HepG2 (cell line): ENCODE data around the gene SPIB. TPM values are rescaled to one million over a fixed set of nuclear protein-coding genes. Genes with fewer than 3 reads are reported as not detected.

Source experiments
- ATAC-seq: fragments of 200-7000 bp; cut with Tn5 transposase; 3 replicates; pipeline ENCODE4 v1.9.1; 2020; ENCODE audit warnings: mild to moderate bottlenecking, moderate library complexity
- BruUV-seq: library from RNA; stranded (reverse); fragments of 400-500 nt; replicated peaks from 2 replicates; lab custom pipeline; 2021; lab: Mats Ljungman, UMichigan
- CTCF ChIA-PET: fragments of 300-600 bp; formaldehyde crosslinking; extraction: SDS; loops from one replicate; lab custom pipeline; 2021; ENCODE audit warnings: low total read pairs, inconsistent platforms, low intra/inter-chr PET ratio; lab: Yijun Ruan, JAX
- POLR2A ChIA-PET: fragments of 350-600 bp; sonication (Branson Sonifier 250); formaldehyde crosslinking; loops from one replicate; lab custom pipeline; 2020; ENCODE audit warnings: antibody characterized with exemption, inconsistent platforms; lab: Yijun Ruan, JAX
- DNase-seq: peaks from one replicate; pipeline ENCODE4 v3.0.0-alpha.2; 2015; ENCODE audit warnings: low spot score
- FAIRE-seq: peaks from 3 replicates; lab custom pipeline; 2011; peaks lifted over from hg19 to GRCh38; lab: Jason Lieb, UNC
- H2AFZ ChIP-seq: one replicate; pipeline ENCODE4 v1.6.1; 2011; ENCODE audit warnings: low read length, inconsistent platforms
- H3K27ac ChIP-seq: fragments of 300-600 bp; 3 replicates; pipeline ENCODE4 v1.8.0; 2011; ENCODE audit warnings: mixed run types, mild to moderate bottlenecking, mixed read lengths, low read length, inconsistent platforms; ENCODE audit not compliant: insufficient read depth; ENCODE audit errors: extremely low read length
- H3K27me3 ChIP-seq, 2 experiments: fragments of 200-600 bp in 1 of 2; 2 replicates in 1 of 2; 3 replicates in 1 of 2; pipeline versions ENCODE4 v1.6.0 to v1.8.0; 2011; ENCODE audit warnings: low read length in 2 of 2, mild to moderate bottlenecking in 2 of 2, moderate library complexity in 2 of 2, inconsistent platforms in 1 of 2; ENCODE audit not compliant: insufficient read depth in 2 of 2, control insufficient read depth in 1 of 2
- H3K36me3 ChIP-seq, 2 experiments: fragments of 200-600 bp in 1 of 2; replicated peaks in 1 of 2; 2 replicates in 1 of 2; 3 replicates in 1 of 2; pipeline versions ENCODE4 v1.5.1 to v1.8.0; 2011; ENCODE audit warnings: low read length in 2 of 2, inconsistent platforms in 1 of 2; ENCODE audit not compliant: insufficient read depth in 2 of 2, control insufficient read depth in 1 of 2
- H3K4me1 ChIP-seq: 2 replicates; pipeline ENCODE4 v1.5.1; 2012; ENCODE audit warnings: low read length, inconsistent platforms; ENCODE audit not compliant: insufficient read depth
- H3K4me2 ChIP-seq: 2 replicates; pipeline ENCODE4 v1.6.0; 2011; ENCODE audit warnings: low read depth, low read length, inconsistent platforms
- H3K4me3 ChIP-seq, 3 experiments: fragments of 200-600 bp in 1 of 3; sonication (generic), shearing (Covaris generic) in 1 of 3; replicated peaks in 1 of 3; 2 replicates each; pipeline ENCODE4 v1.5.1; 2011 to 2016; ENCODE audit warnings: low read length in 3 of 3, inconsistent platforms in 2 of 3, low read depth in 2 of 3, mild to moderate bottlenecking in 2 of 3, control low read depth in 1 of 3, mixed read lengths in 1 of 3; ENCODE audit not compliant: insufficient read depth in 1 of 3
- H3K79me2 ChIP-seq: one replicate; pipeline ENCODE4 v1.6.1; 2011; ENCODE audit warnings: low read length, inconsistent platforms; ENCODE audit not compliant: insufficient read depth
- H3K9ac ChIP-seq: 2 replicates; pipeline ENCODE4 v1.6.0; 2011; ENCODE audit warnings: mild to moderate bottlenecking, low read depth, low read length, inconsistent platforms; ENCODE audit not compliant: insufficient read depth
- H3K9me3 ChIP-seq: 2 replicates; pipeline ENCODE4 v1.5.1; 2012; ENCODE audit warnings: mild to moderate bottlenecking, low read length
- H4K20me1 ChIP-seq: 2 replicates; pipeline ENCODE4 v1.6.0; 2011; ENCODE audit warnings: inconsistent platforms, mild to moderate bottlenecking, low read length, moderate library complexity; ENCODE audit not compliant: insufficient read depth
- CHD4 ChIP-seq: fragments of 200-600 bp; sonication (generic); IDR thresholded peaks from 2 replicates; pipeline ENCODE4 v1.7.0; 2017; ENCODE audit warnings: mild to moderate bottlenecking, low read length, borderline replicate concordance
- FOXA3 ChIP-seq: IDR thresholded peaks from 2 replicates; pipeline ENCODE4 v1.6.1; 2016; ENCODE audit warnings: missing genetic modification reagents, missing compliant biosample characterization
- HNF4G ChIP-seq, 2 experiments: sonication (generic) in 1 of 2; formaldehyde crosslinking in 1 of 2; IDR thresholded peaks; 2 replicates each; pipeline versions ENCODE4 v1.4.0 to v1.6.1; 2011 to 2020; ENCODE audit warnings: borderline replicate concordance in 2 of 2, low read depth in 2 of 2, mild to moderate bottlenecking in 2 of 2, low read length in 1 of 2, missing genetic modification reagents in 1 of 2, moderate library complexity in 1 of 2
- HOXA3 ChIP-seq: sonication (generic); formaldehyde crosslinking; IDR thresholded peaks from 2 replicates; pipeline ENCODE4 v1.5.0; 2020; ENCODE audit warnings: missing genetic modification reagents
- HOXA7 ChIP-seq: sonication (generic); formaldehyde crosslinking; IDR thresholded peaks from 2 replicates; pipeline ENCODE4 v1.8.1; 2022; ENCODE audit warnings: mild to moderate bottlenecking, missing genetic modification reagents, moderate library complexity
- ISX ChIP-seq: sonication (generic); formaldehyde crosslinking; conservative IDR thresholded peaks from 2 replicates; pipeline ENCODE4 v1.5.0; 2020; ENCODE audit warnings: missing genetic modification reagents
- KDM1A ChIP-seq: IDR thresholded peaks from 2 replicates; pipeline ENCODE4 v1.6.1; 2016; ENCODE audit warnings: missing compliant biosample characterization
- NR2F6 ChIP-seq, 2 experiments: IDR thresholded peaks; 2 replicates each; pipeline ENCODE4 v1.6.1; 2016; ENCODE audit warnings: antibody characterized with exemption in 1 of 2, mild to moderate bottlenecking in 1 of 2
- PHF8 ChIP-seq: sonication (generic); formaldehyde crosslinking; IDR thresholded peaks from 2 replicates; pipeline ENCODE4 v1.5.0; 2020; ENCODE audit warnings: missing genetic modification reagents
- SAFB2 ChIP-seq: sonication (generic); formaldehyde crosslinking; IDR thresholded peaks from 2 replicates; pipeline ENCODE4 v1.5.1; 2020; ENCODE audit warnings: missing genetic modification reagents, low read depth, mild to moderate bottlenecking, borderline replicate concordance
- ZFP91 ChIP-seq: sonication (generic); formaldehyde crosslinking; IDR thresholded peaks from 2 replicates; pipeline ENCODE4 v1.9.0; 2022; ENCODE audit warnings: missing genetic modification reagents, mild to moderate bottlenecking, borderline replicate concordance
- ZMYM3 ChIP-seq: sonication (generic); formaldehyde crosslinking; IDR thresholded peaks from 2 replicates; pipeline ENCODE4 v1.5.1; 2020; ENCODE audit warnings: mild to moderate bottlenecking, missing genetic modification reagents
- ZNF280B ChIP-seq: sonication (generic); formaldehyde crosslinking; IDR thresholded peaks from 2 replicates; pipeline ENCODE4 v1.5.0; 2020; ENCODE audit warnings: missing genetic modification reagents, mild to moderate bottlenecking, borderline replicate concordance
- WGBS: methylation state at CpG from one replicate; pipeline ENCODE4 v1.1.6; 2017; ENCODE audit warnings: low lambda C conversion rate; 5-methylcytosine and 5-hydroxymethylcytosine counted together
- in situ Hi-C: cut with HindIII; loops from 2 replicates; pipeline ENCODE4 v1.10.0; 2017; ENCODE audit warnings: low pct_unique_long_range_greater_than_20kb; ENCODE audit not compliant: extremely low pct_ligation_motif_present
- intact Hi-C: fragments of 100-400 bp; cut with micrococcal nuclease; formaldehyde crosslinking; loops from one replicate; pipeline ENCODE4 v1.10.0; 2022; ENCODE audit not compliant: unreplicated experiment
- polyA plus RNA-seq, 8 experiments: library from polyadenylated mRNA; depleted of rRNA in 3 of 8; stranded (reverse) in 7 of 8; unstranded in 1 of 8; fragments of >200 nt; fragmentation: Illumina TruSeq in 4 of 8; extraction: Trizol in 4 of 8; gene quantifications; 2 replicates each; pipeline versions ENCODE4 v1.2.1 to v1.2.3, GENCODE V29; 2011 to 2016; ENCODE audit warnings: low read depth in 4 of 8, missing spikeins in 1 of 8, mixed read lengths in 1 of 8; ENCODE audit not compliant: insufficient read depth in 1 of 8
- total RNA-seq, 5 experiments: library from RNA; depleted of rRNA; stranded (reverse); fragments of >200 nt; fragmentation: Illumina TruSeq; extraction: Trizol; gene quantifications; 2 replicates each; pipeline ENCODE4 v1.2.3, GENCODE V29; 2016; ENCODE audit warnings: low read depth in 1 of 5
- TF ChIP-seq, protein P1 (sequence below): IDR thresholded peaks from 2 replicates; pipeline ENCODE4 v1.6.1; 2016
- TF ChIP-seq, protein P2 (sequence below): sonication (generic); formaldehyde crosslinking; IDR thresholded peaks from 2 replicates; pipeline ENCODE4 v1.4.0; 2020; ENCODE audit warnings: mild to moderate bottlenecking, missing genetic modification reagents

Gene SPIB
- total and polyA plus RNA-seq, 2 of the 13 experiments (the other 11 are each of a cell fraction or from before 2014, with no cell fraction given) = 0.04 TPM; not detected in 1

DNA sequence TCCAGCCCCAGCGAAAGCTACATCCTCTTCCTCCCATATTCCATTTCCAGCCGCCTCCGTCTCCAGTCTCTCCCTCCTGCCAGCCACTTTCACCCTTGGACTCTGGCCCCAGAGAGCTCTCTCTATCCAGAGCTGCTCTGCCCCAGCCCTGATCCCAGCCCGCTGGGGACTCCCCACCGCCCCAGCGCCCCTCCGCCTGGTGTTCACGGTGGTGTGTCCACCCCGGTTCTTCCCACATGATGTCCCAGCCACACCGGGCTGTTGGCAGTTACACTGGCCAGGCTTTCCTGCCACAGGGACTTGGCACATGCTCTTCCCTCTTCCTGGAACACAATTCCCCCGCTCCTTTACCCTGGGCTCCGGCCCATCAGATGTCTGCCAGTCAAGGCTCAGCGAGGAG is 46.3 kb downstream of the SPIB start:
- no peaks in the 10 kb centered on the region for H3K9me3 ChIP-seq
- peak overlapping the region in 2 of 3 experiments; percentile 32 to 66; a peak in 4 of 6 replicates for H3K4me3 ChIP-seq
- POLR2A ChIA-PET = interaction anchor here (1.3 to 1.6 kb wide), 2 partner anchors 81 to 96 kb away, joined by 5 to 8 read pairs; partner anchors contain the start of gene POLD1
- no peaks in the 10 kb centered on the region for H3K27me3 ChIP-seq
- no peaks in the 10 kb centered on the region for H4K20me1 ChIP-seq
- 5% methylated on average over 13 of the region's 13 CpGs for WGBS
- H3K9ac ChIP-seq = peak overlapping the region; percentile 48; the same call in 1 of the 2 replicates
- H3K79me2 ChIP-seq = no peaks in the 10 kb centered on the region
- BruUV-seq = no TSS peak
- peaks cover 52% of the 10 kb centered on the region for H3K4me1 ChIP-seq
- intact Hi-C loops = no loop called here
- DNase-seq (peak; percentile 15), ATAC-seq (peak; percentile 56), FAIRE-seq (no peak)
- no peak overlapping the region for H2AFZ ChIP-seq
- in situ Hi-C loops = loop anchor here (10.0 kb wide), 1 partner anchor 90 kb away; the partner anchor contains the start of gene NR1H2
- H3K27ac ChIP-seq = no peak overlapping the region
- CTCF ChIA-PET = interaction anchor here (1.5 to 1.9 kb wide), 2 partner anchors 14 to 96 kb away, joined by 3 to 5 read pairs; no protein-coding TSS in a partner anchor
- peak overlapping the region; percentile 77 for H3K4me2 ChIP-seq
- H3K36me3 ChIP-seq = no peaks in the 10 kb centered on the region
- TF ChIP-seq SAFB2 (CRISPR knock-in tag) (no peak), ZNF280B (CRISPR knock-in tag) (peak; percentile 50; the same call in 1 of the 2 replicates), NR2F6 (IDR thresholded peaks at IDR 0.05) (0 out of 2 replicates have a peak, but pooled peaks have one; percentile 27), NR2F6 (CRISPR knock-in tag; IDR thresholded peaks at IDR 0.05) (no peak), PHF8 (CRISPR knock-in tag) (0 out of 2 replicates have a peak, but pooled peaks have one; percentile 31), KDM1A (0 out of 2 replicates have a peak, but pooled peaks have one; percentile 55), HOXA3 (0 out of 2 replicates have a peak, but pooled peaks have one; percentile 12), CHD4 (0 out of 2 replicates have a peak, but pooled peaks have one; percentile 46), HNF4G (IDR thresholded peaks at IDR 0.05; ENCODE audit: borderline replicate concordance, low read depth, low read length) (peak; percentile 37; the same call in 1 of the 2 replicates), HNF4G (CRISPR knock-in tag; IDR thresholded peaks at IDR 0.05; ENCODE audit: borderline replicate concordance, low read depth) (no peak), ZFP91 (CRISPR knock-in tag) (peak; percentile 3; the same call in 1 of the 2 replicates), ISX (CRISPR knock-in tag) (no peak), FOXA3 (CRISPR knock-in tag) (no peak), HOXA7 (no peak), ZMYM3 (CRISPR knock-in tag) (peak; percentile 79)
- TF ChIP-seq, protein P1, sequence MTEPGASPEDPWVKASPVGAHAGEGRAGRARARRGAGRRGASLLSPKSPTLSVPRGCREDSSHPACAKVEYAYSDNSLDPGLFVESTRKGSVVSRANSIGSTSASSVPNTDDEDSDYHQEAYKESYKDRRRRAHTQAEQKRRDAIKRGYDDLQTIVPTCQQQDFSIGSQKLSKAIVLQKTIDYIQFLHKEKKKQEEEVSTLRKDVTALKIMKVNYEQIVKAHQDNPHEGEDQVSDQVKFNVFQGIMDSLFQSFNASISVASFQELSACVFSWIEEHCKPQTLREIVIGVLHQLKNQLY (CRISPR knock-in tag) = no peak
- TF ChIP-seq, protein P2, sequence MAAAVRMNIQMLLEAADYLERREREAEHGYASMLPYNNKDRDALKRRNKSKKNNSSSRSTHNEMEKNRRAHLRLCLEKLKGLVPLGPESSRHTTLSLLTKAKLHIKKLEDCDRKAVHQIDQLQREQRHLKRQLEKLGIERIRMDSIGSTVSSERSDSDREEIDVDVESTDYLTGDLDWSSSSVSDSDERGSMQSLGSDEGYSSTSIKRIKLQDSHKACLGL (CRISPR knock-in tag) = 0 out of 2 replicates have a peak, but pooled peaks have one; percentile 25
